ENCODE measurements around the gene GSTM4. TPM values are rescaled to one million over a fixed set of nuclear protein-coding genes. Genes with fewer than 3 reads are reported as not detected.

The GSTM4 gene
- total RNA-seq, 4 donors from 2014 or later: 30.8 to 68.8 (median 43.7) TPM

GRCh38 chr1:109639063-109639840 is 16.6 kb upstream of the GSTM4 start:
- WGBS, 2 donors: 89 to 93% methylated on average over 6 to 9 of the region's 9 CpGs
- Histone ChIP-seq H3K27ac (no peak overlapping the region), H3K4me1 (peaks cover 0 to 9% of the 10 kb centered on the region in 2 donors), H3K27me3 (no peaks in the 10 kb centered on the region), H3K36me3 (no peaks in the 10 kb centered on the region), H3K4me3 (replicated peaks in 1 of 3) (no peak overlapping the region), H3K9me3 (no peaks in the 10 kb centered on the region)
- intact Hi-C loops (cut with DNase I): loop anchor here (10.0 kb wide), 1 partner anchor 564 kb away; the partner anchor contains the start of gene TAF13
- DNase-seq: no peak
- TF ChIP-seq POLR2A (IDR thresholded peaks at IDR 0.05) (no peak), CTCF (IDR thresholded peaks at IDR 0.05) (no peak)

GRCh38 chr1:109639841-109640184 is 16.1 kb upstream of the GSTM4 start:
- Histone ChIP-seq H3K9me3 (no peaks in the 10 kb centered on the region), H3K4me3 (replicated peaks in 1 of 3) (no peak overlapping the region), H3K27ac (no peak overlapping the region), H3K36me3 (no peaks in the 10 kb centered on the region), H3K27me3 (no peaks in the 10 kb centered on the region), H3K4me1 (peaks cover 0 to 9% of the 10 kb centered on the region in 2 donors)
- 33 to 47% methylated on average over 3 to 6 of the region's 6 CpGs for WGBS, 2 donors
- intact Hi-C loops (cut with DNase I): loop anchor here (2.0 to 10.0 kb wide), 2 partner anchors 133 to 565 kb away; partner anchors contain the start of gene TAF13
- no peak for DNase-seq
- no peak for TF ChIP-seq POLR2A (IDR thresholded peaks at IDR 0.05)
- TF ChIP-seq CTCF (IDR thresholded peaks at IDR 0.05): no peak

GRCh38 chr1:109640285-109640865 is 15.5 kb upstream of the GSTM4 start:
- intact Hi-C loops (cut with DNase I): loop anchor here (2.0 kb wide), 1 partner anchor 132 kb away; no protein-coding TSS in a partner anchor
- Histone ChIP-seq H3K27me3 (no peaks in the 10 kb centered on the region), H3K9me3 (no peaks in the 10 kb centered on the region), H3K4me3 (replicated peaks in 1 of 3) (no peak overlapping the region), H3K27ac (no peak overlapping the region), H3K4me1 (peaks cover 0 to 9% of the 10 kb centered on the region in 2 donors), H3K36me3 (no peaks in the 10 kb centered on the region)
- WGBS, 2 donors: 57 to 71% methylated on average over 3 to 4 of the region's 5 CpGs
- TF ChIP-seq CTCF (IDR thresholded peaks at IDR 0.05) (peak; percentile 80 to 98 (median 85)), POLR2A (IDR thresholded peaks at IDR 0.05) (no peak)
- DNase-seq: peak; percentile 83 to 89

- no peak overlapping the region for H3K27ac ChIP-seq
- TF ChIP-seq POLR2A (IDR thresholded peaks at IDR 0.05) (no peak), CTCF (IDR thresholded peaks at IDR 0.05) (no peak)
- 58 to 89% methylated on average over 2 of the region's 2 CpGs for WGBS, 2 donors
- no peaks in the 10 kb centered on the region for H3K9me3 ChIP-seq
- peaks cover 0 to 9% of the 10 kb centered on the region in 2 donors for H3K4me1 ChIP-seq
- no peaks in the 10 kb centered on the region for H3K36me3 ChIP-seq
- H3K4me3 ChIP-seq (replicated peaks in 1 of 3): no peak overlapping the region
- H3K27me3 ChIP-seq: no peaks in the 10 kb centered on the region
- intact Hi-C loops (cut with DNase I): loop anchor here (2.0 kb wide), 1 partner anchor 132 kb away; no protein-coding TSS in a partner anchor
- DNase-seq: no peak
These were observed 14.7 kb upstream of the GSTM4 start for GRCh38 chr1:109641078-109641740.

Measured in thyroid gland (tissue), 4 donors.